GM18507 (cell line): Measurements from ENCODE around the gene IFIH1.

Experiments
- DNase-seq: peaks from one replicate; pipeline ENCODE4 v3.0.0; 2011; ENCODE audit warnings: low read depth; ENCODE audit not compliant: insufficient read length; ENCODE audit errors: extremely low spot score
- FAIRE-seq: peaks from 2 replicates; lab custom pipeline; 2011; peaks lifted over from hg19 to GRCh38; lab: Jason Lieb, UNC

The IFIH1 gene

GRCh38 chr2:162261032-162261945, 57.2 kb downstream of the IFIH1 start:
- DNase-seq (no peak), FAIRE-seq (peak; percentile 12)

- no peak for DNase-seq
- FAIRE-seq, result no peak
These were observed 59.8 kb downstream of the IFIH1 start for GRCh38 chr2:162258686-162259085.

GRCh38 chr2:162258169-162258568, 60.3 kb downstream of the IFIH1 start:
- no peak for DNase-seq
- no peak for FAIRE-seq

- FAIRE-seq, result no peak
- DNase-seq, result no peak
These were observed 61.1 kb downstream of the IFIH1 start for GRCh38 chr2:162257425-162257824.

- FAIRE-seq, result no peak
These were observed 61.9 kb downstream of the IFIH1 start for GRCh38 chr2:162256591-162256991.

GRCh38 chr2:162254236-162254871, 64.1 kb downstream of the IFIH1 start:
- DNase-seq (no peak), FAIRE-seq (no peak)

More at GRCh38 chr2:162256591-162256991, 61.9 kb downstream of the IFIH1 start:
- no peak for DNase-seq

- DNase-seq (no peak), FAIRE-seq (no peak)
These were observed 65.0 kb downstream of the IFIH1 start for GRCh38 chr2:162253435-162253834.

- FAIRE-seq, result no peak
These were observed 66.3 kb downstream of the IFIH1 start for GRCh38 chr2:162252153-162252552.

GRCh38 chr2:162245781-162246180, 72.7 kb downstream of the IFIH1 start:
- FAIRE-seq, result no peak
- no peak for DNase-seq

More at GRCh38 chr2:162252153-162252552, 66.3 kb downstream of the IFIH1 start:
- DNase-seq, result no peak

GRCh38 chr2:162245061-162245460, 73.4 kb downstream of the IFIH1 start:
- DNase-seq (no peak), FAIRE-seq (no peak)

GRCh38 chr2:162244541-162245031, 73.9 kb downstream of the IFIH1 start:
- DNase-seq (no peak), FAIRE-seq (no peak)

GRCh38 chr2:162243715-162244114, 74.8 kb downstream of the IFIH1 start:
- no peak for FAIRE-seq
- no peak for DNase-seq

GRCh38 chr2:162243294-162243693, 75.2 kb downstream of the IFIH1 start, which contains the start of gene FAP:
Gene FAP, minus strand, starts transcription at chr2:162243445. Its CDS starts 118 bp downstream, at chr2:162243327.
- FAIRE-seq, result no peak
- DNase-seq, result no peak

- FAIRE-seq, result no peak
- no peak for DNase-seq
These were observed 75.8 kb downstream of the IFIH1 start for GRCh38 chr2:162242586-162243280.

- DNase-seq (no peak), FAIRE-seq (no peak)
These were observed 76.9 kb downstream of the IFIH1 start for GRCh38 chr2:162241571-162241970.

- no peak for DNase-seq
- FAIRE-seq, result no peak
These were observed 83.6 kb downstream of the IFIH1 start for GRCh38 chr2:162234620-162235462.

- FAIRE-seq (no peak), DNase-seq (no peak)
These were observed 85.3 kb downstream of the IFIH1 start for GRCh38 chr2:162233197-162233596.

- FAIRE-seq (no peak), DNase-seq (no peak)
These were observed 85.8 kb downstream of the IFIH1 start for GRCh38 chr2:162232671-162233070.

GRCh38 chr2:162232027-162232426, 86.5 kb downstream of the IFIH1 start:
- DNase-seq (no peak), FAIRE-seq (no peak)
